ENCODE results near the gene ZNF750. TPM values are rescaled to one million over a fixed set of nuclear protein-coding genes. Genes with fewer than 3 reads are reported as not detected.
A peak's percentile ranks its signal among the peaks of the same experiment; 100 is the strongest.

Gene ZNF750
- total RNA-seq, 1 experiment from 2014 or later, result 0.44 TPM

DNA sequence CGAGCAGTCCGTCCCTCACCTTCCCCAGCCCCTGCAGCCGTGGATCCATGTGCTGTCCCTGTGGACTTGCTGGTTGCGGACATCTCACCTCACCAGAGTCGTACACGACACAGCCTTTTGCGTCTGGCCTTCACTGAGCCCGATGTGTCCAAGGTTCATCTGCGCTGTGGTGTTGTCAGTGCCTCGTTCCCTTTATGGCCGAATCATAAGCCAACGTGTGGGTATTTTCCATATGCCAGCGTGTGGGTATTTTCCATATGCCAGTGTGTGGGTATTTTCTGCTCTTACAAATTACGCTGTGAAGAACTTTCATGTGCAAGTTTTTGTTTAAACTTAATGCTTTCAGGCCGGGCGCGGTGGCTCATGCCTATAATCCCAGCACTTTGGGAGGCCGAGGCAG is 56.3 kb downstream of the ZNF750 start:
- Histone ChIP-seq H3K27me3 (ENCODE audit: insufficient read depth, low read depth) (no peaks in the 10 kb centered on the region), H3K9me3 (ENCODE audit: insufficient read depth, low read depth) (no peaks in the 10 kb centered on the region), H3K4me2 (no peak overlapping the region), H3K36me3 (ENCODE audit: low read depth) (no peaks in the 10 kb centered on the region), H3K27ac (no peak overlapping the region), H2AFZ (no peak overlapping the region), H3F3A (ENCODE audit: insufficient read depth, low read depth) (no peaks in the 10 kb centered on the region), H3K4me1 (replicated peaks; ENCODE audit: insufficient read depth) (peaks cover 4% of the 10 kb centered on the region; the same call in 1 of the 2 replicates), H3K9me2 (ENCODE audit: insufficient read depth) (no peaks in the 10 kb centered on the region), H3K79me2 (ENCODE audit: low read depth) (no peaks in the 10 kb centered on the region), H3K4me3 (no peak overlapping the region), H4K20me1 (ENCODE audit: insufficient read depth) (no peaks in the 10 kb centered on the region)
- POLR2A ChIA-PET (ENCODE audit: unreplicated experiment), result no interaction called here
- DNase-seq, result no peak
- intact Hi-C loops (cut with micrococcal nuclease; ENCODE audit: unreplicated experiment), result loop anchor here (5.0 kb wide), 1 partner anchor 134 kb away; no protein-coding TSS in a partner anchor
- CTCF ChIA-PET, result no interaction called here
- no TSS peak for BruUV-seq (replicated peaks)
- TF ChIP-seq, protein P1, sequence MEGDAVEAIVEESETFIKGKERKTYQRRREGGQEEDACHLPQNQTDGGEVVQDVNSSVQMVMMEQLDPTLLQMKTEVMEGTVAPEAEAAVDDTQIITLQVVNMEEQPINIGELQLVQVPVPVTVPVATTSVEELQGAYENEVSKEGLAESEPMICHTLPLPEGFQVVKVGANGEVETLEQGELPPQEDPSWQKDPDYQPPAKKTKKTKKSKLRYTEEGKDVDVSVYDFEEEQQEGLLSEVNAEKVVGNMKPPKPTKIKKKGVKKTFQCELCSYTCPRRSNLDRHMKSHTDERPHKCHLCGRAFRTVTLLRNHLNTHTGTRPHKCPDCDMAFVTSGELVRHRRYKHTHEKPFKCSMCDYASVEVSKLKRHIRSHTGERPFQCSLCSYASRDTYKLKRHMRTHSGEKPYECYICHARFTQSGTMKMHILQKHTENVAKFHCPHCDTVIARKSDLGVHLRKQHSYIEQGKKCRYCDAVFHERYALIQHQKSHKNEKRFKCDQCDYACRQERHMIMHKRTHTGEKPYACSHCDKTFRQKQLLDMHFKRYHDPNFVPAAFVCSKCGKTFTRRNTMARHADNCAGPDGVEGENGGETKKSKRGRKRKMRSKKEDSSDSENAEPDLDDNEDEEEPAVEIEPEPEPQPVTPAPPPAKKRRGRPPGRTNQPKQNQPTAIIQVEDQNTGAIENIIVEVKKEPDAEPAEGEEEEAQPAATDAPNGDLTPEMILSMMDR (conservative IDR thresholded peaks at IDR 0.05), result no peak
- TF ChIP-seq EZH2 (IDR thresholded peaks at IDR 0.05; ENCODE audit: low read depth), result no peak

DNA sequence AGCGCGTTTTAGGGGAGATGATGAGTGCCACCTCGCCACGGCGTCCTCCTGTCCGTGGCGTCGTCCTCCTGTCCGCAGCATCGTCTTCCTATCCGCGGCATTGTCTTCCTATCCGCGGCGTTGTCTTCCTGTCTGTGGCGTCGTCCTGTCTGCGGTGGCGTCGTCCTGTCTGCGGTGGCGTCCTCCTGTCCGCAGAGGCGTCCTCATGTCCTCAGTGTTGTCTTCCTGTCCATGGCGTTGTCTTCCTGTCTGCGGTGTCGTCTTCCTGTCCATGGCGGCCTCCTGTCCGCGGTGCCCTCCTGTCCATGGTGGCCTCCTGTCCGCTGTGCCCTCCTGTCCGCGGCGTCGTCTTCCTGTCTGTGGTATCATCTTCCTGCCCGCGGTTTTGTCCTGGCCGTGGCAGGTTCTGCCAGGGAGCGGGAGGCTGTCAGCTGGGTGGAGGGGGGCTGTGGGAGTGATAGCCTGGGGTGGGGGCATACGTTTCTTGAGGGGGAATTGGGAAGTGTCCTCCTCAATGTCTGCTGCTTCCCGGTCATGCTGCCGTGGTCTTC is 57.1 kb downstream of the ZNF750 start:
- DNase-seq, result no peak
- H3F3A ChIP-seq (ENCODE audit: insufficient read depth, low read depth), result no peaks in the 10 kb centered on the region
- no peaks in the 10 kb centered on the region for H3K27me3 ChIP-seq (ENCODE audit: insufficient read depth, low read depth)
- H3K4me1 ChIP-seq (replicated peaks; ENCODE audit: insufficient read depth), result peaks cover 4% of the 10 kb centered on the region; the same call in 1 of the 2 replicates
- H3K4me3 ChIP-seq, result no peak overlapping the region
- ChIA-PET POLR2A (ENCODE audit: unreplicated experiment) (no interaction called here), CTCF (no interaction called here)
- H3K4me2 ChIP-seq, result no peak overlapping the region
- H3K9me2 ChIP-seq (ENCODE audit: insufficient read depth), result no peaks in the 10 kb centered on the region
- no TSS peak for BruUV-seq (replicated peaks)
- no peaks in the 10 kb centered on the region for H4K20me1 ChIP-seq (ENCODE audit: insufficient read depth)
- H3K36me3 ChIP-seq (ENCODE audit: low read depth), result no peaks in the 10 kb centered on the region
- no peak for TF ChIP-seq EZH2 (IDR thresholded peaks at IDR 0.05; ENCODE audit: low read depth)
- TF ChIP-seq, protein P1 (conservative IDR thresholded peaks at IDR 0.05), result no peak
- H2AFZ ChIP-seq, result no peak overlapping the region
- intact Hi-C loops (cut with micrococcal nuclease; ENCODE audit: unreplicated experiment), result loop anchor here (5.0 kb wide), 1 partner anchor 135 kb away; no protein-coding TSS in a partner anchor
- no peak overlapping the region for H3K27ac ChIP-seq
- H3K79me2 ChIP-seq (ENCODE audit: low read depth), result no peaks in the 10 kb centered on the region
- H3K9me3 ChIP-seq (ENCODE audit: insufficient read depth, low read depth), result no peaks in the 10 kb centered on the region

DNA sequence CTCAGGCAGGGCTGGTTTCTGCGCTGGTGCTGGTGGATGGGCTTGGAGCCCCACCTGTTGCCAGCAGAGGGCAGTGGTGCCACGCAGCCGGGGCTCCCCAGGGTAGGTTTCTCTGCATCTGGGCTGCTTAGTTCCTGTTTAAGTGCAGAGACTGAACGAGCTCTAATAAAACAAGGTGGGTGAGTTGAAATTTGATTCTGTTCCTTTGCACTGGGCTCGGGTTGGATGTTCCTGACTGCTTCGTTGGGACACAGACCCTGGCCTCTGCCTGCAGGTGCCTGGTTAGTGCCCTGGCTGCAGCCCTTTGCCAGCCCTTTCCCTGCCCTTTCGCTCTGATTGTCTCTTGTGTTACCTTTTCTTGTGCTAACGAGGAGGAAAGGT is 57.9 kb downstream of the ZNF750 start:
- no TSS peak for BruUV-seq (replicated peaks)
- no peaks in the 10 kb centered on the region for H3K79me2 ChIP-seq (ENCODE audit: low read depth)
- no peak overlapping the region for H3K27ac ChIP-seq

More for the DNA sequence above, 57.9 kb downstream of the ZNF750 start:
- H3K9me3 ChIP-seq (ENCODE audit: insufficient read depth, low read depth), result no peaks in the 10 kb centered on the region
- no peak overlapping the region for H2AFZ ChIP-seq
- peak; percentile 61 to 85 for DNase-seq
- no peaks in the 10 kb centered on the region for H4K20me1 ChIP-seq (ENCODE audit: insufficient read depth)
- ChIA-PET POLR2A (ENCODE audit: unreplicated experiment) (interaction anchor here (0.6 kb wide), 1 partner anchor 65 kb away, joined by 5 read pairs; no protein-coding TSS in a partner anchor), CTCF (interaction anchor here (0.6 to 1.5 kb wide), 4 partner anchors 82 to 201 kb away, joined by 3 to 4 read pairs (median 4); no protein-coding TSS in a partner anchor)
- intact Hi-C loops (cut with micrococcal nuclease; ENCODE audit: unreplicated experiment), result loop anchor here (5.0 kb wide), 1 partner anchor 135 kb away; no protein-coding TSS in a partner anchor
- peaks cover 4% of the 10 kb centered on the region; the same call in 1 of the 2 replicates for H3K4me1 ChIP-seq (replicated peaks; ENCODE audit: insufficient read depth)
- H3K36me3 ChIP-seq (ENCODE audit: low read depth), result no peaks in the 10 kb centered on the region
- H3K27me3 ChIP-seq (ENCODE audit: insufficient read depth, low read depth), result no peaks in the 10 kb centered on the region
- TF ChIP-seq EZH2 (IDR thresholded peaks at IDR 0.05; ENCODE audit: low read depth), result no peak
- TF ChIP-seq, protein P1 (conservative IDR thresholded peaks at IDR 0.05), result peak; percentile 88
- peak overlapping the region; percentile 40 for H3K4me2 ChIP-seq
- H3K9me2 ChIP-seq (ENCODE audit: insufficient read depth), result no peaks in the 10 kb centered on the region
- no peak overlapping the region for H3K4me3 ChIP-seq
- no peaks in the 10 kb centered on the region for H3F3A ChIP-seq (ENCODE audit: insufficient read depth, low read depth)
